ENCODE measurements around the gene GRM1.

GRCh38 chr6:146301764-146302163, 272.9 kb downstream of the GRM1 start:
- TF ChIP-seq POLR2AphosphoS5 (IDR thresholded peaks at IDR 0.05; ENCODE audit: insufficient read depth, low read depth, low read length) (no peak), FOS (IDR thresholded peaks at IDR 0.05; ENCODE audit: borderline replicate concordance, insufficient read depth, low read length) (no peak), POLR2A (IDR thresholded peaks at IDR 0.05; ENCODE audit: low read depth, low read length) (no peak), EZH2 (IDR thresholded peaks at IDR 0.05; ENCODE audit: borderline replicate concordance, low read depth, low read length, severe bottlenecking) (no peak), MYC (IDR thresholded peaks at IDR 0.05; ENCODE audit: low read depth, low read length) (no peak), MAX (IDR thresholded peaks at IDR 0.05; ENCODE audit: insufficient read depth, insufficient read length) (no peak)
- TF ChIP-seq, protein P1, sequence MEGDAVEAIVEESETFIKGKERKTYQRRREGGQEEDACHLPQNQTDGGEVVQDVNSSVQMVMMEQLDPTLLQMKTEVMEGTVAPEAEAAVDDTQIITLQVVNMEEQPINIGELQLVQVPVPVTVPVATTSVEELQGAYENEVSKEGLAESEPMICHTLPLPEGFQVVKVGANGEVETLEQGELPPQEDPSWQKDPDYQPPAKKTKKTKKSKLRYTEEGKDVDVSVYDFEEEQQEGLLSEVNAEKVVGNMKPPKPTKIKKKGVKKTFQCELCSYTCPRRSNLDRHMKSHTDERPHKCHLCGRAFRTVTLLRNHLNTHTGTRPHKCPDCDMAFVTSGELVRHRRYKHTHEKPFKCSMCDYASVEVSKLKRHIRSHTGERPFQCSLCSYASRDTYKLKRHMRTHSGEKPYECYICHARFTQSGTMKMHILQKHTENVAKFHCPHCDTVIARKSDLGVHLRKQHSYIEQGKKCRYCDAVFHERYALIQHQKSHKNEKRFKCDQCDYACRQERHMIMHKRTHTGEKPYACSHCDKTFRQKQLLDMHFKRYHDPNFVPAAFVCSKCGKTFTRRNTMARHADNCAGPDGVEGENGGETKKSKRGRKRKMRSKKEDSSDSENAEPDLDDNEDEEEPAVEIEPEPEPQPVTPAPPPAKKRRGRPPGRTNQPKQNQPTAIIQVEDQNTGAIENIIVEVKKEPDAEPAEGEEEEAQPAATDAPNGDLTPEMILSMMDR (IDR thresholded peaks at IDR 0.05; ENCODE audit: extremely low read depth in 1 of 2, insufficient read depth in 1 of 2, low read depth in 1 of 2, low read length in 2 of 2) = no peak

Data from endothelial cell of umbilical vein (primary cell).